HG02840 (cell line): ENCODE results near the gene EIF2S2.

Source experiments
- ATAC-seq: cut with Tn5 transposase; IDR thresholded peaks from one replicate; pipeline ENCODE4 v1.9.1; 2021; ENCODE audit warnings: mild to moderate bottlenecking, moderate library complexity, moderate number of reproducible peaks; ENCODE audit not compliant: unreplicated experiment, low FRiP score

EIF2S2 gene

DNA sequence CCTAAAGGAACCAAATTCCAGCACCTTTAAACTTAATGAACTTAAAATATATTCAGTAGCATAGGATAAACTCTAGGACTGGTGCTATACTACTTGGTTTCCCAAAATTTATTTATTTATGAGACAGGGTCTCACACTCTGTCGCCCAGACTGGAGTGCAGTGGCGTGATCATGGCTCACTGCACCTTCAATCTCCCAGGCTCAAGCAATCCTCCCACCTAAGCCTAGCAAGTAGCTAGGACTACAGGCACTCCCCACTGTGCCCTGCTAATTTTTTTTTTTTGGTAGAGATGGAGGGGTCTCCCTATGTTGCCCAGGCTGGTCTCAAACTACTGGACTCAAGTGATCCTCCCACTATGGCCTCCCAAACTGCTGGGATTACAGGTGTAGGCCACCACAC is 21.4 kb downstream of the EIF2S2 start:
- ATAC-seq, result no peak

DNA sequence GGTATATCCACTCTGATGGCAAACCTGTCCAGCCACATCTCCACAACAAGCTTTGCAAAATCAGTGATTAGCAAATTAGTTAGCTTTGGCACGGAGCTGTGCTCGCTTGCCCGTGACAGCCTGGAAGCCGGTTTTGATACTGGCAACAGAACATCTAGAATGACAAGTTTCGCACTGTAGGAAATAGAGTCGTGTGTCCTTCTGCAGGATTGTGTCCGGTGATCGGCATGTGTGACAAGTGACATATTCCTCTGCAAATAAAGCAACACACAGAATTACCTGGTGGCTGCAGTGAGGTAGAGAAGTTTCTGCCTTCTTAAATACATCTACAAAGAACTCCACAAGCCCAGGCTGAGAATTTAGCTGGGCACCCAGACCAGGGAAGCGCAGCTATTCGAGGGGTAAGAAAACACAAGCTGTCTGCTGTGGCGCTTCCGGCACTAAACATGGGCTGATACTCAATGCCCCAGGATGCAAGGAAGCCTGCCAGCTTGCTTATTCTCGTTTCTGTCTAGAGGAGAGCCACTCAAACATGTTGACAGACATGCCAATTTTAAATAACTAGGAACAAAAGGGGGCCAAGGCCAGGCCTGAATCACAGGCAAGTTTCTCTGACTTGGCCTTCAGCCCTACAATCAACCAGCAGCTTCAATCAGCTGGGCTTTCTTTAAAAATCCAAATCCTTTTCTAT is 22.2 kb downstream of the EIF2S2 start:
- no peak for ATAC-seq

DNA sequence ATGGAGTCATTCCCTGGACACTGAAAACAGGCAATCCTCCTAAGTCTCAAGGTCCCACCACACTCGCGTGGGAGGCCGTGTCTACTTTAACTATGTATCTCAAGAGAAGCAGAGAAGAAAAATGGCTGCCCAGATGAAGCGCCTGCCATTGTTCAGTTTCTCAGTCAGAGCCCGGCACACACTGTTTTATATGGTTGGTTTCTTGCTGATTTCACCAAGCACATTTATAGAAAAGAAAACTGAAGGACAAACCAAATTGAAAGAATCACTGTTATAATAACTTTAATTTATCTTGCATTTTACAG is 22.9 kb downstream of the EIF2S2 start:
- no peak for ATAC-seq

DNA sequence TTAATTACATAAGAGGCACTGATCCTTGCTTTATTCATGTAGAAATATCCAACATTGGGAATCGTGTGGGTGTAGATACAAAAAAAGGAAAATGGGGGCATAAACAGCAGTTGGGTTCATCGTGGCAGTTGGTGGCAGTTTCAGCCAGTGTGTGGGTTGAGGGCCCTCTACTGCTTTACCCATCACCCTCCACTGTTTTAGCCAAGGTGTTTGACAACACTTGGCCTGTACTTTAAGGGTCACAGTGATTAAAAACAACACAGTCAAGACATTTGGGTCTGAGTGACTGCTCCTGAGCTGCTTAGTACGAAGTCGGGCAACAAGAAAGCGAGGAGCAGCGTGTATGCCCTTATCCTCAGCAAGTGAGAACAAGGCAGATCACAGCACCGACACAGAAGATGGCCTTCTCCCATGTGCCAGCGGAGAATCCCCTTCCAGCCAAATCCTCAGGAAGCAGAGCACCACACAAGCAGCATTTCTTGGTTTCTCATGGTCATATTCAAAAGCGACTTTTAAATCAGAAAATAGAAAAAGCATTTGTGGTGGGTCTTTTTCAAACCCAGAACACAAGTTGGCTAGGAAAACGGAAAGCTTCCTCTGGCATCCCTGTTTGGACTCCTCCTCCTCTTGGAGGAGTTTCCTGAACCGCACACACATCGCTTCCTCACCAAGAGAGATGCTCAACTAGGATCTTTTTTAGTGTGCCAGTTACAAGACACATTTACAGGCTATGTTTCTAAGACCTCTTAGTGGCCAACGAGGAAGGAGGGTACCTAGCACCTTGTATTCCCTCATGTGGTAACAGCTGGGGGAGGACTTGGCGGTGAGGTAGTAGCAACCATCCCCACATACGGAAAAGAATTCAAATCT is 23.5 kb downstream of the EIF2S2 start:
- ATAC-seq, result no peak

DNA sequence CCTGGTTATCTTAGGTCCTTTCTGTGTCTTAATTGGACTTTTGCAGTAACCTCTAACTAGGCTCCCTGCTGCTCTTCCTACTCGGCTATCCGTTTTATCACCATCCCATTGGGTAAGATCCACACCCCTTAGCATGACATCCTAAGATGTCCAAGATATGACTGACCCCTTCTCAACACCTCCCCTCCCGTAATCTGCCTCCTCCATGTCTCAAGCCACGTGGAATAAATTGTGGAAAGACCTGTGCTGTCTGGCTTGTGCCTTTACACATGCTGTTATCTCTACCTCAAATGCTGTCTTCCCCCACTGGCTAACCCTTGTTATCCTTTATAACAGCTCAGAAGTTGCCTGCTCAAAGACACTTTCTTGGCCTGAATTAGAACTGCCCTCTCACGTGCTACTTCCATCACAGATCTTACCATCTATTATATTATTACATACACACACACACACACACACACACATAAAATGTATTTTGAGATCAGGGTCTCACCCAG is 26.5 kb downstream of the EIF2S2 start:
- ATAC-seq, result no peak

DNA sequence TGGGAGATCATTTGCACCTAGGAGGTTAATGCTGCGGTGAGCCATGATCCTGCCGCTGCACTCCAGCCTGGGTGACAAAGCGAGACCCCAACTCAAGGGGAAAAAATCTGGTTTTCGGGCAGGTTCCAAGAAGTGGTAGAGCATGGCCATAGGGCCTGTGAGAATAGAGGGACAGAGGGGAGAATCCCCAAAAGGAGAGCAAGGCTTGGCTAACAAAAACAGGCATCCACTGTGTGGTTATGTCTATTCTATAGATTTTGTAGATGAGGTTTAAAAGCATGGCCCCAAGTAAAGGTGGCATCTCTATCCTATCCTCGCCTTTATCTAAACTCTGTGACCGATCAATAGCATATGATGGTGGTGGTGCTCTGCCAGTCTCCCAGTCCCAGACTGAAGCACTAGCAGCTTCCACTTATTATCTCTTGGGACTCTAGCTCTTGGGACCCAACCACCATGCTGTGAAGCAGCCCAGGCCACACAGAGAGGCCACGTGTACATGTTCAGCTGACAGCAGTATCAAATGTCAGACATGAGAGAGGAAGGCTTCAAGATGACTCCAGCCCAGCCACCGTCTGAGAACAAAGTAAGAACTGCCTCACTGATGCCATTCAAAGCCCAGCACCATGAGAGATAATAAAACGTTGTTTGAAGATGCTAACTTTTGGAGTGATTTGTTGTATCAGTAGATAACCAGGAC is 27.7 kb downstream of the EIF2S2 start:
- no peak for ATAC-seq

DNA sequence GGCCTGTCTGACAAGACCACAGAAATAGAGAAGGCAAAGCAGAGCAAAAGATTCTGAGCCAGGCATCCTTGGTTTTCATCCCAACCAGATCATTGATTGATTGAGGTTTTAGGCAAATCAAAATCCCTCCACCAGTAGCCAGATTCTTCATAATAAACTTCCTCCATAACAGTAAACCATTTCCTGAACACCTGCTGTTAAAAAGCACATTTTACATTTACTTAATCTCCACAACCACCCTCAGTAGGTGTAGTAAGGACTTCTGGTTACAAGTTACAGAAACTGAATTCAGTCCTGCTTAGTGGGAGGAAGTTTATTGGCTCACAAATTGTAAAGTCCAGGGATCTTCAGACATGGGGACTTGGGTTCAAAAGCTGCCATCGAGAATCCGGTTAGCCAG is 28.3 kb downstream of the EIF2S2 start:
- no peak for ATAC-seq

DNA sequence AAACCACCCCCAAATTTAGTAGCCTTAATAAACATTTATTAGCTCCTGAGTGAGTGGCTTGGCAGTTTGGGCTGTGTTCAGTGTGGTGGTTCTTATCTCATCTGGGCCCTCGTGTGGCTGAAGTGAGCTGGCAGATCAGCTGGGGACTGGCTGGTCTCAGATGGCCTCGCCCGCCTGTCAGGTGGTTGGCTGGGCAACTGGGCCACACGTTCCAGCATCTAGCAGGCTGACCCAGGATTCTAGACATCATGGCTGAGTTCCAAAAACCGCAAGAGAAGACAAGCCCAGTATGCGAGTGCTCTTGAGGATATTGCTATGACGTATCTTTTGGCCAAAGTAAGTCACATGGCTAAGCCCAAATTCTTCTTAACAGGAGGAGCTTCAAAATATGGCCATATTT is 28.9 kb downstream of the EIF2S2 start:
- no peak for ATAC-seq

DNA sequence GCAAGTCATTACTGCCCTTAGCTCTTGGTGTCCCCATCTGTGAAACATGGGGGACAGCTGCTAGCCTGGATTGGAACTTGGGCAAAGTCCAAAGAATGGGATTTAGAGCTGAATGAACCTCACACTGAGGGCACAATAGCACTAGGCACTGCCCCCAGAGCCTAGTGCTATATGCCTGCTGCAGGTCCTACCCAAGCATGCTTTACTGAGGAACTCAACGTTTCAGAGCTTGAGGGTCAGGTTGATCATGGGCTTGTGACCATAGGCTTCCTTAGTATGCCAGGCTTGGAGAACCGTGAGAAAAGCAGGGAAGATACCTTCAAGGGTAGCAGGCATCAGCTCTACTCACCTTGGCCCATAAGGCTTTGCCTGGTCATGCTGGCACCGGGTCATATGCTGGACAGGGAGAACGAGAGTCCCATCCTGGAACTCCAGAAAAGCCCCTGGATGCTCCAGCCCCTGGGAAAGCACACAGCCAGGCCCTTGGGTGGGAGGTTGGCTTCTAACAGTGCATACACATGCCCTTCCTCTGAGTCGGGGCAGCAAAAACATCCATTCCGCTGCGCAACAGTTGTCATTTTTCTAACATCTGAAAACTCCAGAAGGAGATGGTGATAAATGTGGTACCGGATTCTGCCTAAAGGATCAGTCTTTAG is 29.7 kb downstream of the EIF2S2 start:
- no peak for ATAC-seq

DNA sequence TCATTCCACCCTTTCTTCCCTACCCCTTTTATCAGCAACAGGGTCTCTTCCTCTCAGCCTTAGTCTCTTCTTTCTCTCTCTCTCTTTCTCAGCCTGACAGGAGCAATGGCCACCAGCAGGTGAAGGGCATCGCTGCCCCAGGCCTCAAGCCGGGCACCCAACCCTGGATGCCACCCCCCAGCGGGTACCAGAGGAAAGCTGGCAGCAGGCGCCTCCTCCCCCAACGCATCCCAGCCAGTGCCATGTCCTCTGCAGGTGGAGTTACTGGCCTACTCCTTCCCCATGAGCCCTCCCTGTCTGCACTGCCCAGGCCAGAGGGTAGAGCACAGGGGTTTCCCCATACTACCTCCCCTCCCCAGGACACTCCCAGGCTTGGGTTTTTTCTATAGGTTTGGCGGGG is 32.2 kb downstream of the EIF2S2 start:
- ATAC-seq, result no peak

DNA sequence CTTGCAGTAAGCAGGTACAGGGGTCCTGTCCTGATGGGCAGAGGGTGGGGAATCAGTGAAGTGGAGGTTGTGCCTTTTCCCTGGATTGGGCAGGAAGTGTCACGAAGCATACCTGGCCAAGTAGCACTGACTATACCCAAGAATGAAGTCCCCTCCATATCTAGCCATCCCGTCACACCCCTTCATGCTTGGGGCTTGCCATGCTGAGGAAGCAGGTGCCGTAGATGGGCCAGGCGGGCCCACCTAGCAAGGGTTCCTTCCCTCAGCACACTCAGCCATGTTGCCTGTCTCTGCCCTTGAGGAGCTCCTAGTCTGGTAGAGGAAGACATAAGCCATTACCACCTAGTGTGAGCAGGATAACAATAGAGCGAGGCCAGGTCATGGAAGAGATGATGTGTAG is 33.5 kb downstream of the EIF2S2 start:
- no peak for ATAC-seq

DNA sequence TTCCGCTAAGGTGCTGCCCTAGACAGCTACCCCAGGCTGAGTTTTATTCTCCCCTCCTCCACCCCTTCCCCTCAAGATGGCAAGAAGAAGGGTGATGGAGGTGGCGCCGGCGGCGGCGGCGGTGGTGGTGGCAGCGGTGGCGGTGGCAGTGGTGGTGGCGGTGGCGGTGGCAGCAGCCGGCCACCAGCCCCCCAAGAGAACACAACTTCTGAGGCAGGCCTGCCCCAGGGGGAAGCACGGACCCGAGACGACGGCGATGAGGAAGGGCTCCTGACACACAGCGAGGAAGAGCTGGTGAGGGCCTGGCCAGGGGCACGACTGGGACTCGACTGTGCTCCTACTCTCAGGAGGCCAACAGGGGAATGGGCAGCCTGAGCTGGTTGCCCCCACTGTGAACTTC is 35.1 kb downstream of the EIF2S2 start:
- no peak for ATAC-seq

DNA sequence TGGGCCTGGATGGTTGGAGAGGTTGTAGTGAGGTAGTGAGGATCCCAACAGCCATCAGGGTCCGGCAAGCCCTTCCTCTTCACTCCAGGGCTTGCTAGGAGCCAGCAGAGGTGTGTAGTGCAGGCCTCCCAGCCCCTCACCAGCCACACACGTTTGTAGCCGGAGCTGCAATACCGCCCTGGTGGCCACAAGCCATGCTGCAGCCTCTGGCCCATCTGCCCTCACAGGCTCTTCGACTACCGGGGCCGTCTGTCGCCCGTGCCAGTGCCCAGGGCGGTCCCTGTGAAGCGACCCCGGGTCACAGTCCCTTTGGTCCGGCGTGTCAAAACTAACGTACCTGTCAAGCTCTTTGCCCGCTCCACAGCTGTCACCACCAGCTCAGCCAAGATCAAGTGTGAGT is 36.4 kb downstream of the EIF2S2 start:
- ATAC-seq, result no peak

DNA sequence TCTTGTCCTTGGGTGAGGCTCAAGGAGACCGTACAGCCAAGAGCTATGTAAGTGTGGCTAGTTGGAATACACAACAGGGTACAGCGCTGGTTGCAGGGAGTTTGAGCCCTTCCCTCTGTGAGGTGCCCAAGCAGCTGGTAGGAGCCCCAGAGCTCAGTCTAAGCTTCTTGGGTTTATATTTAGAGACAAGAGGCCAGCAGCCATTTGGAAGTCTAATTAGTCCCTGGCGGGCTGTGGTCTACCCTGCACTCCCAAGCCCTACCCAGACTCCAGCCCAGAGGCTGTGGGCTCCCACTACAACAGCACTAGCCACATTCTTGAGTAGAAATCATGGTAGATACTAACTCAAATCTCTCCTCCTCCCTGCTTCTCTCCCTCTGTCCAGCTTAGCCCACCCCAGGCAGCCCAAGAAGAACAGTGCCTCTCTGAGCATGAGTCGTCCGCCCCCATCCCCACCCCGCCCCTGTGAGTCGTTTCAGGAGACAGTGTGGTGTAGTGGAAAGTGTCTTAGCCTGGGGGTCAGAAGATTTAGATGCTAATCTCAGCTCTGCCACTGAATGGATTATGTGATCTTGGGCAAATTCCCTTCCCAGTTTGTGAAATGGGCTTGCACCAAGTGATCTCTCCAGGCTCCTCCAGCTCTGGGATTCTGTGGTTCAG is 37.8 kb downstream of the EIF2S2 start:
- ATAC-seq, result no peak

DNA sequence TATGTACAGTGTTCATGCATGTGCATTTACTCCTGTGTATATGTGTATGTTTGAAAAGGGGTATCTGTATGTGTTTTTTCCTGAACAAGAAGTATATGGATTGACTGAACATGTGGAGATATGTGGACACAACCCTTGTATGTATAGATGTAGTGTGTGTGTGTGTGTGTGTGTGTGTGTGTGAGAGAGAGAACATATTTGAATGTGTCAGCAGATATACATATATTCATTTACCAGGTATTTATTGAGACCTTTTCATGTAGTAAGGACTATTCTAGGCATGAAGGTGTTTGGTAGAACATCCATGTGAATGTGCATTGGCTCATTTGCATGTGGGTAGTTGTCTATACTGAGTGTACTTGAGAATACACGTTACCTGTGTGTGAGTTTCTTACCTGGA is 39.3 kb downstream of the EIF2S2 start:
- no peak for ATAC-seq

DNA sequence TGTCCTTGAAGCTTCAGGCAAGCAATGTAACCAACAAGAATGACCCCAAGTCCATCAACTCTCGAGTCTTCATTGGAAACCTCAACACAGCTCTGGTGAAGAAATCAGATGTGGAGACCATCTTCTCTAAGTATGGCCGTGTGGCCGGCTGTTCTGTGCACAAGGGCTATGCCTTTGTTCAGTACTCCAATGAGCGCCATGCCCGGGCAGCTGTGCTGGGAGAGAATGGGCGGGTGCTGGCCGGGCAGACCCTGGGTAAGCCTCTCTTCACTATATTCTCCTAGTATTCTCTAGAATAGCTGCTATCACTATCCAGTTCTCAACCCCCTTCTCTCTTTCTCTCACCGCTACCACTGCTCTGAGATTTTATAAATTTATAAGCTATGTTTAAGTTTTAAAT is 40.0 kb downstream of the EIF2S2 start:
- ATAC-seq, result no peak

DNA sequence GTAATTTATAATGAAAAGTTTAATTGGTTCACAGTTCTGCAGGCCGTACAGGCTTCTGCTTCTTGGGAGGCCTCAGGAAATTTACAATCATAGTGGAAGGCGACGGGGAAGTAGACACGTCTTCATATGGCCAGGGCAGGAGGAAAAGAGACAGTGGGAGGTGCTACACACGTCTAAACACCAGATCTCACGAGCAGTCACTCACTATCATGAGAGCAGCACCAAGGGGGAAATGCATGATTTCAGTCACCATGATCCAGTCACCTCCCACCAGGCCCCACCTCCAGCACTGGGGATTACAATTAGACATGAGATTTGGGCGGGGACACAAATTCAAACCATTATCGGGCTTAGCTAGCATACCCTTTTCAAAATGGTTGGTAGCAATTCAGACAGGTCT is 41.2 kb downstream of the EIF2S2 start:
- ATAC-seq, result no peak

DNA sequence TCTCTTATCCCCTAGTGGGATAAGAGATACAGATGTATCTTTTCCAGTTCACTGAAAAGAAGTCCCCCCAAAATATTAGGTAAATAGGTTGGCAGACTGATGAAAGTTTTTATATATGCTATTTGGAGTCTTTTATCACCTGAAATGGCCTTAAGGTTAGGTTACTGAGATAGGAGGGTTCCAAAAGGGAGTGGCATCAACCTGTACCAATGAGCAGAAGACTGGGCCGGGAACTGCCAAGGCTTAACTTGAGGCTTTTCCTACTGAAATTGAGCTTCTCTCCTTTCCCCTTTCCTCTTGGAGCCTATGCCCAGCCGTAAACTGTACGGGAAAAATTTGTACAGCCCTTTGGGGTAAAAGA is 42.0 kb downstream of the EIF2S2 start:
- no peak for ATAC-seq

DNA sequence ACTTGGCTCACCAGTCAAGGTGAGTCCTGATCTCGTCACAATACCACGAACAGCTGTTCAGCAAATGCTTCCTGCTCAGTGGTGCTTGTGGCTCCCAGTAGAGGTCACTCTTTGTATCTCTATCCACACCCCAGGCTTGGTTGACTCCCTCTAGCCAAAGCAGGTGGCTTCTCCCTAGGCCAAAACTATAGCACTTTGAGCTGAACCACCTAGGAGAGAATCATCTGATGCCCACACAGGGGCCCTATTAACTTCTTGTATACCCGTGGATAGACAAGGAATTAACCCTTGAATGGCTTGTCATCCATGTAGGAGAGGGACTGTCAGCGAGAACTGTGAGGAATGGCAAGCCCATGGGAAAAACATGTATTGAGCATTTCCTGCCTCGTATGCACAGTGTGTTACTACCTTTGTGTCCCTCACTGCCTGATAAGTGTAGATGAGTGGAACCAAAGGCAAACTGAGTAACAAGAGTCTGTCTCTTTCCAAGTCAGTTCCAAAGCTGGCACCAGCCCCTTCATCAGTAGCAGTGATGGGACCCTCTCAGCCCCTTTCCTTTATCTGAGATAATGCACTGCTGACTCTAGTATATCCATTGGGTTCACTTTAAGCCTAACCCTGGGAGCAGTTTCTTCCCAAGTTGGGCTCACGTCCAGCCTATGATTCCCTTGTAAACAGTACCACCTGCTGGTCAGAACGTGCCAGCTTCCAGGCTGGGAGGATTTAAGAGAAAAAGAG is 42.5 kb downstream of the EIF2S2 start:
- ATAC-seq, result no peak

DNA sequence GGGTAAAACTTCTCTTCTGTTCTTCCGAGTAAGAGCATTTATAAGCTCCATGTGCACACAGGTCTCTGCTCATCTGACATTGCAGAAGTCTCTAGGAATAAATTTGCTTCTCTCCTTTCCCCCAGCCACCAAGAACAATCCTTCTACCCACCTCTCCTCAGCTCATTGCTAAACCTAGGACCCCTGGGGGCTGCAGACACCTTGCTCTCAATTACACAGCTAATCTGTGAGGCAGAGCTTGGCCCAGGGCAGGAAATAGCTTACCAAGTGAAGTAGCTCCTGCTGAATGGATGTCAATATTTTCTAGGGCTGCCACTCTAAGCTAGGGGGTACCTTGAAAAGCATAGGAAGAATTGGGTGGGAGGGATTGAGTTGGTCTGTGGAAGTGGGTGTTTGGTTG is 44.0 kb downstream of the EIF2S2 start:
- ATAC-seq, result no peak
